ENCODE data around the gene CBFA2T3.

DNA sequence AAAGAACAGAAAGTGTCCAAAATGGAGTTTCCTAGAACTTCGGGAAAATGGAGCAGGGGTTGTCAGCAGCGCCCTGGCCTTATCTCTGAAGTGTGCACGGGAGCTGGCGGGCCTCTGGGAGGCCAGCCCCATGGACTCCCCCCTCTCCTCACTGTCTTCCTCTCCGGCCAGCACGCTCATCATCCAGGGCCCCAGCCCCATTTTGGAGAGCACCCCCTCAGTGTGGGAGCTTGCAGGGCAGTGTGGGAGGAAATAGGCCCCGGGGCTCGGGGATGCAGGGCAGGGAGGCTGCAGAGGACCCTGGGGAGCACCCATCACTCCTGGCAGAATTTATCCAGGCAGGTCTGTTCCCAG is 105.7 kb downstream of the CBFA2T3 start:
- TF ChIP-seq, protein P1, sequence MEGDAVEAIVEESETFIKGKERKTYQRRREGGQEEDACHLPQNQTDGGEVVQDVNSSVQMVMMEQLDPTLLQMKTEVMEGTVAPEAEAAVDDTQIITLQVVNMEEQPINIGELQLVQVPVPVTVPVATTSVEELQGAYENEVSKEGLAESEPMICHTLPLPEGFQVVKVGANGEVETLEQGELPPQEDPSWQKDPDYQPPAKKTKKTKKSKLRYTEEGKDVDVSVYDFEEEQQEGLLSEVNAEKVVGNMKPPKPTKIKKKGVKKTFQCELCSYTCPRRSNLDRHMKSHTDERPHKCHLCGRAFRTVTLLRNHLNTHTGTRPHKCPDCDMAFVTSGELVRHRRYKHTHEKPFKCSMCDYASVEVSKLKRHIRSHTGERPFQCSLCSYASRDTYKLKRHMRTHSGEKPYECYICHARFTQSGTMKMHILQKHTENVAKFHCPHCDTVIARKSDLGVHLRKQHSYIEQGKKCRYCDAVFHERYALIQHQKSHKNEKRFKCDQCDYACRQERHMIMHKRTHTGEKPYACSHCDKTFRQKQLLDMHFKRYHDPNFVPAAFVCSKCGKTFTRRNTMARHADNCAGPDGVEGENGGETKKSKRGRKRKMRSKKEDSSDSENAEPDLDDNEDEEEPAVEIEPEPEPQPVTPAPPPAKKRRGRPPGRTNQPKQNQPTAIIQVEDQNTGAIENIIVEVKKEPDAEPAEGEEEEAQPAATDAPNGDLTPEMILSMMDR (IDR thresholded peaks at IDR 0.05; ENCODE audit: borderline replicate concordance, extremely low read depth, low read length, poor library complexity, severe bottlenecking) = no peak
- TF ChIP-seq EZH2 (IDR thresholded peaks at IDR 0.05; ENCODE audit: borderline replicate concordance, low read depth, low read length, severe bottlenecking) = no peak

All from DND-41 (cell line).